ENCODE measurements around the gene HOXD3.

The HOXD3 gene

GRCh38 chr2:176200971-176201370, 43.9 kb downstream of the HOXD3 start:
- no peak for TF ChIP-seq POLR2AphosphoS5 (IDR thresholded peaks at IDR 0.05; ENCODE audit: low read depth, low read length)

- no peak for TF ChIP-seq SIN3A (IDR thresholded peaks at IDR 0.05; ENCODE audit: borderline replicate concordance, insufficient read depth, low read length)
- no peak for TF ChIP-seq TAF1 (IDR thresholded peaks at IDR 0.05; ENCODE audit: borderline replicate concordance, insufficient read depth, low read length)
Observed at GRCh38 chr2:176202491-176202890, 45.4 kb downstream of the HOXD3 start.

GRCh38 chr2:176205126-176205525, 48.0 kb downstream of the HOXD3 start:
- no peak for TF ChIP-seq FOXP2 (optimal IDR thresholded peaks at IDR 0.05; ENCODE audit: borderline replicate concordance, extremely low read depth, extremely low read length, insufficient read depth)
- TF ChIP-seq TAF1 (IDR thresholded peaks at IDR 0.05; ENCODE audit: borderline replicate concordance, insufficient read depth, low read length): no peak
- TF ChIP-seq REST (IDR thresholded peaks at IDR 0.05; ENCODE audit: insufficient read depth in 1 of 2, low read depth in 2 of 2, low read length in 2 of 2): no peak
- TF ChIP-seq SIN3A (IDR thresholded peaks at IDR 0.05; ENCODE audit: borderline replicate concordance, insufficient read depth, low read length): no peak
- no peak for TF ChIP-seq POLR2AphosphoS5 (IDR thresholded peaks at IDR 0.05; ENCODE audit: low read depth, low read length)

- TF ChIP-seq FOXP2 (optimal IDR thresholded peaks at IDR 0.05; ENCODE audit: borderline replicate concordance, extremely low read depth, extremely low read length, insufficient read depth) (no peak), TAF1 (IDR thresholded peaks at IDR 0.05; ENCODE audit: borderline replicate concordance, insufficient read depth, low read length) (no peak), SIN3A (IDR thresholded peaks at IDR 0.05; ENCODE audit: borderline replicate concordance, insufficient read depth, low read length) (no peak), REST (IDR thresholded peaks at IDR 0.05; ENCODE audit: insufficient read depth in 1 of 2, low read depth in 2 of 2, low read length in 2 of 2) (no peak), POLR2AphosphoS5 (IDR thresholded peaks at IDR 0.05; ENCODE audit: low read depth, low read length) (no peak)
Observed at GRCh38 chr2:176206136-176206535, 49.0 kb downstream of the HOXD3 start.

- no peak for TF ChIP-seq FOXP2 (optimal IDR thresholded peaks at IDR 0.05; ENCODE audit: borderline replicate concordance, extremely low read depth, extremely low read length, insufficient read depth)
- TF ChIP-seq TAF1 (IDR thresholded peaks at IDR 0.05; ENCODE audit: borderline replicate concordance, insufficient read depth, low read length): no peak
- no peak for TF ChIP-seq SIN3A (IDR thresholded peaks at IDR 0.05; ENCODE audit: borderline replicate concordance, insufficient read depth, low read length)
- TF ChIP-seq POLR2AphosphoS5 (IDR thresholded peaks at IDR 0.05; ENCODE audit: low read depth, low read length): no peak
- no peak for TF ChIP-seq REST (IDR thresholded peaks at IDR 0.05; ENCODE audit: insufficient read depth in 1 of 2, low read depth in 2 of 2, low read length in 2 of 2)
Observed at GRCh38 chr2:176206682-176207081, 49.6 kb downstream of the HOXD3 start.

GRCh38 chr2:176211110-176211509, 54.0 kb downstream of the HOXD3 start:
- TF ChIP-seq SIN3A (IDR thresholded peaks at IDR 0.05; ENCODE audit: borderline replicate concordance, insufficient read depth, low read length) (no peak), REST (IDR thresholded peaks at IDR 0.05; ENCODE audit: insufficient read depth in 1 of 2, low read depth in 2 of 2, low read length in 2 of 2) (no peak), TAF1 (IDR thresholded peaks at IDR 0.05; ENCODE audit: borderline replicate concordance, insufficient read depth, low read length) (no peak), FOXP2 (optimal IDR thresholded peaks at IDR 0.05; ENCODE audit: borderline replicate concordance, extremely low read depth, extremely low read length, insufficient read depth) (no peak), POLR2AphosphoS5 (IDR thresholded peaks at IDR 0.05; ENCODE audit: low read depth, low read length) (no peak)

Data from PFSK-1 (cell line).